ENCODE measurements around the gene CIDEA.

Gene CIDEA

DNA sequence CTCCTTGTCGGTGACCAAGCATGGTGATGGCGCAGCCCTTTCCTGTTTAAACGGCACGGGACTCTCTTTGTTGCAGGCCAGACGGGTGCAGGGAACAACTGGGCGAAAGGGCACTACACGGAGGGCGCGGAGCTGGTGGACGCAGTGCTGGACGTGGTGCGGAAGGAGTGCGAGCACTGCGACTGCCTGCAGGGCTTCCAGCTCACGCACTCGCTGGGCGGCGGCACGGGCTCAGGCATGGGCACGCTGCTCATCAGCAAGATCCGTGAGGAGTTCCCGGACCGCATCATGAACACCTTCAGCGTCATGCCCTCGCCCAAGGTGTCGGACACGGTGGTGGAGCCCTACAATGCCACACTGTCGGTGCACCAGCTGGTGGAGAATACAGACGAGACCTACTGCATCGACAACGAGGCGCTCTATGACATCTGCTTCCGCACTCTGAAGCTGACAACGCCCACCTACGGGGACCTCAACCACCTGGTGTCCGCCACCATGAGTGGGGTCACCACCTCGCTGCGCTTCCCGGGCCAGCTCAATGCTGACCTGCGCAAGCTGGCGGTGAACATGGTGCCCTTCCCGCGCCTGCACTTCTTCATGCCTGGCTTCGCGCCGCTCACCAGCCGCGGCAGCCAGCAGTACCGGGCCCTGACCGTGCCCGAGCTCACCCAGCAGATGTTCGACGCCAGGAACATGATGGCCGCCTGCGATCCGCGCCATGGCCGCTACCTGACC is 71.0 kb downstream of the CIDEA start:
- no peak for DNase-seq

DNA sequence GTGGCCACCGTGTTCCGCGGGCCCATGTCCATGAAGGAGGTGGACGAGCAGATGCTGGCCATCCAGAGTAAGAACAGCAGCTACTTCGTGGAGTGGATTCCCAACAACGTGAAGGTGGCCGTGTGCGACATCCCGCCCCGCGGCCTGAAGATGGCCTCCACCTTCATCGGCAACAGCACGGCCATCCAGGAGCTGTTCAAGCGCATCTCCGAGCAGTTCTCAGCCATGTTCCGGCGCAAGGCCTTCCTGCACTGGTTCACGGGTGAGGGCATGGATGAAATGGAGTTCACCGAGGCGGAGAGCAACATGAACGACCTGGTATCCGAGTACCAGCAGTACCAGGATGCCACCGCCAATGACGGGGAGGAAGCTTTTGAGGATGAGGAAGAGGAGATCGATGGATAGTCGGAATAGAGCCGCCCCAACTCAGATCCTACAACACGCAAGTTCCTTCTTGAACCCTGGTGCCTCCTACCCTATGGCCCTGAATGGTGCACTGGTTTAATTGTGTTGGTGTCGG is 71.6 kb downstream of the CIDEA start:
- no peak for DNase-seq

DNA sequence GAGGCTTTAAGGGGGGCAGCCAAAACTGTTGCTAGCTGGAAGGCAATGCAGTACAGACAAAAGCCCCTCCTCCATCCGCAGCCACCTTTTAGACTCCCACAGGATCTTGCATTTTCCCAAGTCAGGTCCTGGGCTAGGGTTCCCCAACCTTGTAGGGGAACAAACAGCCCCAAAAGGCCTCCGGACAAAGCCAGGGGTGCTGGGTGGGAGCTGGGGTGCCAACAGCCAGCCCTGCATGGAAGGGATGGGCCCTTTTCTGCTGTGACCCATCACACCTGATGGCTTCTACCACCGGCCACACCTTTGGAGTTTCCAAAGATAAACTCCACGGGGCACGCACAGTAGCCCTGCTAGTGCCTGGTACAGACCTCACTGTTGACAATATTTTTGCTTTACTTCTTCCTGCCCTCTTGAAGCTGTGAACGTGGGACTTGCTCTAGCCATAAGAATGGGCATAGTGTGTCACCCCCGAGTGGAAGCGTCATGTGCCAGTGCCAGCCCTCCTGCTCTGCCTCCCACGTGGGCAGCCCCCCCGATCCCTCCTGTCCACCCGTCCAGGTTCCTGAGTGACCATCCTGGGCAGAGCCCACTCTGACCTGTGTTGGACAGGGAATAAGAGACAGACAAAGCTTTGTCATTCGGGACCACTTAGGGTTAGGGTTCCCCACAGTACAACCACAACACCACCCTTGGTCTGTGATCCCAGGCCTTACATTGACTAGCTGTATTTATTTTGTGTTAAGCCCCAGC is 72.7 kb downstream of the CIDEA start:
- no peak for DNase-seq
